GM12891 (cell line): ENCODE results near the gene NDUFA13.
A peak's percentile ranks its signal among the peaks of the same experiment; 100 is the strongest.

ENCODE experiments used
- DNase-seq: peaks from one replicate; pipeline ENCODE4 v3.0.0; 2011; ENCODE audit warnings: low spot score; ENCODE audit not compliant: insufficient read length
- FAIRE-seq: peaks from 2 replicates; lab custom pipeline; 2011; peaks lifted over from hg19 to GRCh38; lab: Jason Lieb, UNC
- PAX5 ChIP-seq: IDR thresholded peaks from 2 replicates; pipeline ENCODE4 v1.6.1; 2011; ENCODE audit warnings: low read length, moderate library complexity, mild to moderate bottlenecking; ENCODE audit not compliant: insufficient read depth, severe bottlenecking
- POLR2A ChIP-seq: IDR thresholded peaks from 2 replicates; pipeline ENCODE4 v1.6.1; 2011; ENCODE audit warnings: low read depth, low read length, control low read depth
- POLR2AphosphoS5 ChIP-seq: IDR thresholded peaks from 2 replicates; pipeline ENCODE4 v1.6.1; 2011; ENCODE audit warnings: low read depth, low read length, control low read depth
- POU2F2 ChIP-seq: IDR thresholded peaks from 2 replicates; pipeline ENCODE4 v1.6.1; 2011; ENCODE audit warnings: low read depth, mild to moderate bottlenecking, control low read depth, low read length, moderate library complexity
- SPI1 ChIP-seq: IDR thresholded peaks from 2 replicates; pipeline ENCODE4 v1.6.1; 2011; ENCODE audit warnings: low read depth, low read length, control low read depth
- TAF1 ChIP-seq: IDR thresholded peaks from 2 replicates; pipeline ENCODE4 v1.6.1; 2011; ENCODE audit warnings: low read depth, low read length, control low read depth

The NDUFA13 gene

DNA sequence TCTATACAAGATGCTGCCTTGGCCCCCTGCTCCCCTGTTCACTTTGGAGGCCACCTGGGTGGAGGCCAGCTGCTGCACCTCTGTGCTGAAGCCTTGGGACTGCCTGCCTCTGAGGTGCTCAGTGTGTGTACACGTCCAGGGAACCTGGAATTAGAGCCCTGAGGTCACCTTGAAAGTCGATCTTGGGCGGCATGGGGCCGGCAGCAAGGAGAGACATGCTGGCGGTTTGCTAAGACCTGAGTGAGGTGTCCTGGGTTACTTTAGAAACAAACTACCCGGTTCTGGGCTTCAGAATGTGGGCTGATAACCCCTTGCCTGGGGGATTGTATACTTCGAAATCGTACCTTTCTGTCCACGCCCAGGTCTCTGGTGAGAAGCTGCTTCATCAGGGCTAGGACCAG is 26.2 kb upstream of the NDUFA13 start:
- FAIRE-seq (no peak), DNase-seq (no peak)
- no peak for TF ChIP-seq PAX5
- TF ChIP-seq SPI1 = no peak
- TF ChIP-seq POLR2A = no peak
- TF ChIP-seq POLR2AphosphoS5 = no peak
- TF ChIP-seq POU2F2 = no peak
- TF ChIP-seq TAF1 = no peak

- no peak for TF ChIP-seq POLR2AphosphoS5
- no peak for TF ChIP-seq TAF1
- TF ChIP-seq SPI1 = no peak
- no peak for TF ChIP-seq PAX5
- TF ChIP-seq POLR2A = no peak
- TF ChIP-seq POU2F2 = no peak
- peak; percentile 74 for DNase-seq
- peak; percentile 95 for FAIRE-seq
These were observed 25.6 kb upstream of the NDUFA13 start for GRCh38 chr19:19490214-19490968.

DNA sequence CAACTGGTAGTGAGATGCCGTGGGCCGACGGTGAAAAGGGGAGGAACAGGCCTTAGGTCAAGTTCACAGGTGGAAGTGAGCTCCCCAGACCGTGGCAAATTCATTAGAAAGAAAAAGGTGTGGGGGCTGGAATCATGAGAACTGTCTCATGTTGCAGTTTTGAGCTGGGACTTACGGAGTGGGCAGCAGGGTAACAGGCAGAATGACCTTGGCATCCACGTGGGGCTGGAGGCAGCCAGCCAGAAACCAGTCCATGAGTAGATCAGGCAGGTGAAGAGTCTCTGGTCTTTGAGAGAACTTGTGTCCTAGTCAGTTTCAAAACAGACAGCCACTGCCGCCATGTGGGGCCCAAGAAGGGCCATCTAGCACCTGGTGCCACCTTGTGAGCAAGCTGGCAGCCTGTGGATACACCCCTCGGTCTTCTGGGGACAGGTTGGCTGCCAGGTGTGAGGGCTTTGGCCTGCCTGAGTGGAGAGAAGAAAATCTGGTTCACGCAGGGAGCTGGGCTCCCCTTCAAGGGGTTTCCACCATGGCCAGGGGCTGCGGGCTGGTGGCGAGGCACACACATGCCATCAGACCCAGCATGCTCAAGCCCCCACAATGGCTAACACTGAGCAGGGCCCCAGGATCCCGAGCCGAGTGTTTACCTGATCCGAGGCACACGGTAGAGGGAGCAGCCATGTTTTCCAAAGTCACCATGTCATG is 24.6 kb upstream of the NDUFA13 start:
- 0 out of 2 replicates have a peak, but pooled peaks have one; percentile 9 for TF ChIP-seq POLR2A
- TF ChIP-seq POU2F2 = no peak
- FAIRE-seq = peak; percentile 28

DNA sequence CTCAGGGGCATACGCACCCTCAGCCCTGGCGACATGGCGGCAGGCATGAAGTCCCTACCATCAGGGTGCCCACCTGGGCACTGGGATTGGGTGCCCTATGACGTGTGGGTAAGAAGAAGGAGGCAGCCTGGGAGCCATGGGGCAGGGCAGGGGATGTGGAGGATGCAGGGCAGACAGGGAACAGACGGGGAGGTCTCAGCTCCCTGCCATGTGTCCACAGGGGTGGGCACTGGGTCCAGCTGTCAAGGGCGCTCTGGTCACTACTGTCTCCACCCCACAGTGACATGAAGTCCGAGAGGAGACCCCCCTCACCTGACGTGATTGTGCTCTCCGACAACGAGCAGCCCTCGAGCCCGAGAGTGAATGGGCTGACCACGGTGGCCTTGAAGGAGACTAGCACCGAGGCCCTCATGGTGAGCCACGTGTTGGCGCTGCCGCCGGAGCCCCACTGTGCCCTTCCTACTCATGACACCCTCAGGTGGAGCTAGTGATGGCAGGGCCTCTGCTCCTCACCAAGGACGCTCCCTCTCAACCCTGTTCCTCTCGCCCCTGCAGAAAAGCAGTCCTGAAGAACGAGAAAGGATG is 23.9 kb upstream of the NDUFA13 start:
- DNase-seq = no peak
- no peak for FAIRE-seq
- TF ChIP-seq PAX5 (no peak), SPI1 (no peak), POLR2A (no peak), POLR2AphosphoS5 (no peak), POU2F2 (no peak), TAF1 (no peak)

More for the DNA sequence above, 24.6 kb upstream of the NDUFA13 start:
- no peak for DNase-seq

DNA sequence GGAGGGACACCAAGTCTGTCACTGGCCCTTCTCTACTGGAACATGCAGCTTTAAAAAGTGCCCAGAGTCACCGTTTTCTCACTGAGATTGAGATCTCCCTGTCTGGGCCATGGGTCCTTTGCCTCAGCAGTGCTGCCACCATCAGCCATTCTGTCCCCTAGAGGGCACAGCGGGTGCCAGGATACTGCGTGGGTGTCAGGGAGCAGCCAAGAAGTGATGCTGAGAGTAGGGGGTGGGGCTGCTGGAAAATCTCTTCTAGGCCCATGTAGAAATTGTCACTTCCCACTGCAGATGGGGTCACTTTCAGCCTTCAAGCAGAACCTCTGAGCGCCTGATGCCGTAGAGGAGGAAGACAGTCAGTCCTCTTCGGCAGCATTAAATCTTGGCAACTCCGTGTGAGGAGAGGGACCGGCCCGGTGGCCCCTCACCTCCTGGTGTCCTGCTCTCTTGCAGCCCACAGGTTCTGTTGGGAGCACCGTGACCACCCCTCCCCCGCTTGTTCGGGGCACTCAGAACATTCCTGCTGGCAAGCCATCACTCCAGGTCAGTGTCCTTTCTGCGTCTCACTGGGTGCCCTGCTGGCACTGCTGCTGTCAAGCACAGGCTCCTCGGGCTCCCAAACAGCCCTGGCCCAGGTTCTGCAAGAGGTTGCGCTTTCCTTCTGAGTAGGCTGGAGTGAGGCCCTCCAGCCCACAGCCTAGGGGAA is 22.0 kb upstream of the NDUFA13 start:
- no peak for DNase-seq
- TF ChIP-seq POU2F2 (no peak), PAX5 (no peak), POLR2A (no peak), SPI1 (no peak), TAF1 (no peak), POLR2AphosphoS5 (no peak)
- FAIRE-seq = no peak

DNA sequence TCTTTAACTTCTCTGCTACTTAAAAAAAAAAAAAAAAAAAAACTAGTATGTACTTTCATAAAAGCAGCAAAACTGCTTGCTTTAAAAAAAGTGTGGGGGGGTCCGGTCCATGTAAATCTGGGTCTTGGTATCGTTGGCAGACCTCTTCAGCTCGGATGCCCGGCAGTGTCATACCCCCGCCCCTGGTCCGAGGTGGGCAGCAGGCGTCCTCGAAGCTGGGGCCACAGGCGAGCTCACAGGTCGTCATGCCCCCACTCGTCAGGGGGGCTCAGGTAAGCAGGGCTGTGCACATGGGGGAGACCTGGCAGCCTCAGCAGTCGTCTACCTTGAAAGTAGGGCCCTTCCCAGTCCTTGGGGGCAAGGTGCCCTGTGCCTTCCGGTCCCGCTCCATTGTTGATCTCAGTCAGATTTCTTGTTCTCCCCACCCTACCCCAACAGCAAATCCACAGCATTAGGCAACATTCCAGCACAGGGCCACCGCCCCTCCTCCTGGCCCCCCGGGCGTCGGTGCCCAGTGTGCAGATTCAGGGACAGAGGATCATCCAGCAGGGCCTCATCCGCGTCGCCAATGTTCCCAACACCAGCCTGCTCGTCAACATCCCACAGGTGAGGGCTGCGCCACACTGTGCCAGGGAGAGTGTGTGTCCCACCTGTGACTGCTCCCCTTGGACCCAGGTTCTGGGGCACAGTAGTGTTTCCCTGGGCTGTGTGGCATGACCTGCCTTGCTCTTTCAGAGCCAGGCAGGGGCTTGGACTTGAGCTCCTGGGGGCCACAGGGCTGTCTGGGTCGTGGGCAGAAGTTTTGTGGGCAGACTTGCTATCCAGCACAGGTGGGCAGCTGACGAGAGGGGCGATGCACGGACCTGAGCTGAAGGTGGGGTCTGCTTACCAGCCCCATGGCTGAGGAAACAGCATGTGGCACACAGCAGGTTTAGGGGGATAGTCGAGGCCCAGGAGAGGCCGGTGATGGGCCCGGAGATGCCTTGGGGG is 20.1 kb upstream of the NDUFA13 start:
- TF ChIP-seq POLR2A = no peak
- TF ChIP-seq SPI1 = no peak
- no peak for TF ChIP-seq POLR2AphosphoS5
- no peak for TF ChIP-seq PAX5
- no peak for TF ChIP-seq POU2F2
- no peak for TF ChIP-seq TAF1
- FAIRE-seq (no peak), DNase-seq (no peak)

GRCh38 chr19:19498255-19498991 is 17.6 kb upstream of the NDUFA13 start:
- FAIRE-seq (no peak), DNase-seq (no peak)
- TF ChIP-seq POU2F2 (no peak), SPI1 (no peak), POLR2A (no peak), POLR2AphosphoS5 (no peak), PAX5 (no peak)

DNA sequence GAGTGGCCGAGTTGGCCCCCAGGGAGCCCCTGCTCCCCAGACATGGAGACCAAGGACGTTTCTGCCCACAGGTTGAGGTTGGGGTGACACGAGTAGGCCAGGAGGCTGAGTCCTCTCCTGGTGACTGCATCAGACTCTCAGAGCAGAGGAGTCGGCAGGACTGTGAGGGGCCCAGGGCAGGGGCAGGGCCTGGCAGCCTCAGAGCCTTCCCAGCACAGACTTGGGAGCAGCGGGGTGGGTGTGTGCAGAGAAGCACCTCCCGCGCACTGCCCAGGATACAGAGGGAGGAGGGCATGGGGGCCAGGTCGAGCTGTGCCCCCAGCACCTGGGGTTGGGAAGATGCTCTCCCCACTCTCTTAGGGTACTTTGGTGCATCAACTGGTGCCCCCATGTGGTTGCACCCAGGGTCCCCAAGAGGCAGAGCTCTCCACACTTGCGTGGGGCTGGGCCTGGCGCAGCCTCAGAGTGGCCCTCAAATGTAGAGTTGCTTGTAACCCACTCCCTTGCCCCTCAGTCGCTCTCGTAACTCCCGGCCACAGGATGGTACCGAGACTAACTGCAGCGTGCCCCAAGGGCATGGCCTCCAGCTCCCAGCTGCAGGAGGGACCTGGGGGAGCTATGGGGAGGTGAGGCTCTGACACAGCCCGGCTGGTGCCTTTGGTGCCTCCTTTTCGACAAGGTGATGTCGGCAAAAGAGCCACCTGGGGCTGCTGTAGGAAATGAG is 16.6 kb upstream of the NDUFA13 start:
- FAIRE-seq (no peak), DNase-seq (no peak)
- TF ChIP-seq POLR2A (no peak), PAX5 (no peak), POU2F2 (no peak), POLR2AphosphoS5 (no peak)
